Measurements from ENCODE around the gene NAA38. TPM values are rescaled to one million over a fixed set of nuclear protein-coding genes. Genes with fewer than 3 reads are reported as not detected.
A peak's percentile ranks its signal among the peaks of the same experiment; 100 is the strongest.

Gene NAA38
- total RNA-seq, 2 experiments from 2014 or later = 15.4 to 16.3 TPM

GRCh38 chr17:7857713-7858521 lies 558 bp upstream of the NAA38 start, which contains the start of gene CYB5D1:
TSS of gene CYB5D1 (plus strand) at chr17:7858003. CDS start at chr17:7858135, 132 bp downstream.
- Mint-ChIP-seq H3K27ac (no peak within 1 kb of the TSS), H3K36me3 (ENCODE audit: low read depth) (peaks cover 22% of the 10 kb centered on the region), H3K9me3 (no peaks in the 10 kb centered on the region), H3K27me3 (no peaks in the 10 kb centered on the region), H3K4me1 (ENCODE audit: low read depth) (peaks cover 5% of the 10 kb centered on the region), H3K4me3 (no peak within 1 kb of the TSS)
- no peaks in the 10 kb centered on the region for H3K27me3 ChIP-seq (ENCODE audit: control insufficient read depth in 1 of 2, insufficient read depth in 2 of 2, low read length in 2 of 2)
- H3K9me3 ChIP-seq (ENCODE audit: control insufficient read depth in 1 of 2, insufficient read depth in 1 of 2, low read length in 2 of 2) = no peaks in the 10 kb centered on the region
- TF ChIP-seq CTCF (IDR thresholded peaks at IDR 0.05) = no peak
- ATAC-seq (ENCODE audit: poor library complexity) (peak; percentile 52), DNase-seq (peak; percentile 79 to 94 (median 86))
- POLR2A ChIA-PET = interaction anchor here (0.6 to 2.6 kb wide), 30 partner anchors 10 to 437 kb away, joined by 3 to 79 read pairs (median 4); partner anchors contain the start of genes CNTROB, CTC1, FXR2 and KDM6B
- intact Hi-C loops (cut with DNase I, micrococcal nuclease) = loop anchor here (1.0 to 10.0 kb wide), 5 partner anchors 15 to 823 kb away; partner anchors contain the start of genes NEURL4 (in 1 of the 2) and SLC16A13 (in 1 of the 2)
- peaks cover 10% of the 10 kb centered on the region for H3K36me3 ChIP-seq (ENCODE audit: insufficient read depth, low read length)
- H3K4me1 ChIP-seq (ENCODE audit: insufficient read depth, low read length) = peaks cover 35% of the 10 kb centered on the region
- peak within 1 kb of the TSS; percentile 74 for H3K4me3 ChIP-seq (ENCODE audit: low read length)
- peak within 1 kb of the TSS; percentile 84 to 96 for H3K27ac ChIP-seq (ENCODE audit: low read depth in 1 of 2, low read length in 2 of 2)
- CTCF ChIA-PET = interaction anchor here (0.8 to 7.9 kb wide), 12 partner anchors 13 to 171 kb away, joined by 3 to 48 read pairs (median 4); partner anchors contain the start of genes KDM6B and TP53

GRCh38 chr17:7856011-7856810 lies 1.1 kb downstream of the NAA38 start:
- POLR2A ChIA-PET = interaction anchor here (0.6 to 2.6 kb wide), 20 partner anchors 13 to 582 kb away, joined by 3 to 79 read pairs (median 8); partner anchors contain the start of genes BORCS6, CD68, CNTROB and FXR2
- H3K9me3 Mint-ChIP-seq = no peaks in the 10 kb centered on the region

More at GRCh38 chr17:7856011-7856810, 1.1 kb downstream of the NAA38 start:
- Histone ChIP-seq H3K27me3 (ENCODE audit: control insufficient read depth in 1 of 2, insufficient read depth in 2 of 2, low read length in 2 of 2) (no peaks in the 10 kb centered on the region), H3K9me3 (ENCODE audit: control insufficient read depth in 1 of 2, insufficient read depth in 1 of 2, low read length in 2 of 2) (no peaks in the 10 kb centered on the region), H3K36me3 (ENCODE audit: insufficient read depth, low read length) (peaks cover 17% of the 10 kb centered on the region), H3K27ac (ENCODE audit: low read depth in 1 of 2, low read length in 2 of 2) (peak overlapping the region; percentile 84 to 96), H3K4me1 (ENCODE audit: insufficient read depth, low read length) (peaks cover 48% of the 10 kb centered on the region), H3K4me3 (ENCODE audit: low read length) (peak overlapping the region; percentile 74)
- peaks cover 28% of the 10 kb centered on the region for H3K36me3 Mint-ChIP-seq (ENCODE audit: low read depth)
- intact Hi-C loops (cut with DNase I, micrococcal nuclease) = loop anchor here in 1 of 2 experiments (2.0 to 10.0 kb wide), 3 partner anchors 13 to 821 kb away; partner anchors contain the start of genes NEURL4 and SLC16A13
- ATAC-seq (ENCODE audit: poor library complexity) = no peak
- H3K4me1 Mint-ChIP-seq (ENCODE audit: low read depth) = peaks cover 9% of the 10 kb centered on the region
- no peak overlapping the region for H3K4me3 Mint-ChIP-seq
- H3K27ac Mint-ChIP-seq = no peak overlapping the region
- TF ChIP-seq CTCF (IDR thresholded peaks at IDR 0.05) = no peak
- H3K27me3 Mint-ChIP-seq = no peaks in the 10 kb centered on the region
- DNase-seq = peak in 7 of 14 experiments; percentile 28 to 77 (median 40)
- CTCF ChIA-PET = interaction anchor here (1.1 to 2.0 kb wide), 7 partner anchors 11 to 134 kb away, joined by 3 to 13 read pairs (median 5); partner anchors contain the start of gene KDM6B

Measured in CD4-positive, alpha-beta T cell (primary cell).